Measurements from ENCODE around the gene KRTAP9-8.
"Not testable (repeated sequence)": the region's sequence is repeated elsewhere in the genome, so short reads cannot be mapped to it uniquely, and the experiment has no call there.

KRTAP9-8 gene

GRCh38 chr17:41215681-41216080, 22.1 kb upstream of the KRTAP9-8 start:
- no peak for DNase-seq (ENCODE audit: low read depth)
- no peak overlapping the region for H3K4me3 ChIP-seq (ENCODE audit: low read depth, low read length)
- TF ChIP-seq, protein P1, sequence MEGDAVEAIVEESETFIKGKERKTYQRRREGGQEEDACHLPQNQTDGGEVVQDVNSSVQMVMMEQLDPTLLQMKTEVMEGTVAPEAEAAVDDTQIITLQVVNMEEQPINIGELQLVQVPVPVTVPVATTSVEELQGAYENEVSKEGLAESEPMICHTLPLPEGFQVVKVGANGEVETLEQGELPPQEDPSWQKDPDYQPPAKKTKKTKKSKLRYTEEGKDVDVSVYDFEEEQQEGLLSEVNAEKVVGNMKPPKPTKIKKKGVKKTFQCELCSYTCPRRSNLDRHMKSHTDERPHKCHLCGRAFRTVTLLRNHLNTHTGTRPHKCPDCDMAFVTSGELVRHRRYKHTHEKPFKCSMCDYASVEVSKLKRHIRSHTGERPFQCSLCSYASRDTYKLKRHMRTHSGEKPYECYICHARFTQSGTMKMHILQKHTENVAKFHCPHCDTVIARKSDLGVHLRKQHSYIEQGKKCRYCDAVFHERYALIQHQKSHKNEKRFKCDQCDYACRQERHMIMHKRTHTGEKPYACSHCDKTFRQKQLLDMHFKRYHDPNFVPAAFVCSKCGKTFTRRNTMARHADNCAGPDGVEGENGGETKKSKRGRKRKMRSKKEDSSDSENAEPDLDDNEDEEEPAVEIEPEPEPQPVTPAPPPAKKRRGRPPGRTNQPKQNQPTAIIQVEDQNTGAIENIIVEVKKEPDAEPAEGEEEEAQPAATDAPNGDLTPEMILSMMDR (IDR thresholded peaks at IDR 0.05; ENCODE audit: low read depth, low read length, missing control alignments), result no peak

GRCh38 chr17:41223821-41224220, 14.0 kb upstream of the KRTAP9-8 start:
- no peak for DNase-seq (ENCODE audit: low read depth)
- TF ChIP-seq, protein P1 (IDR thresholded peaks at IDR 0.05; ENCODE audit: low read depth, low read length, missing control alignments), result no peak
- H3K4me3 ChIP-seq (ENCODE audit: low read depth, low read length), result no peak overlapping the region

DNA sequence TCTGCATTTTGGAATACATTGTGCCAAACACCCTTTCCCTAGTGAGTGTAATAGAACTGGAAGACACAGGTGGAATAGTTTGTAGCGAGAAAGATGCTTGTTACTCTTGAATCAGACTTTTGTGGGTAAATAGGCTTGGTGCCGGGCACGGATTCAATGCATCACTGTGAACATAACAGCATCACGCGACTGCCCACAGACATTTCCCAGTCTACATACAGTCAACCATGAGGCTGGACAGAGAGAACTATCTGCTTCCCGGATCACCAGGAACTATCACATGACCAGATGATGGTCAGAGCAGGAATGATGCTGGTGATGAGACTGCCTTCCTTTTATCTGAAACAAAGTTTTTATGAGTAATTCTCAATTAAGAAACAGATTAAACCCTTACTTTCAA, 11.7 kb upstream of the KRTAP9-8 start:
- DNase-seq (ENCODE audit: low read depth), result no peak
- TF ChIP-seq, protein P1 (IDR thresholded peaks at IDR 0.05; ENCODE audit: low read depth, low read length, missing control alignments), result no peak

GRCh38 chr17:41226598-41227095, 11.2 kb upstream of the KRTAP9-8 start, which contains the start of gene KRTAP9-2:
Gene KRTAP9-2, plus strand, starts transcription at chr17:41226648. Its CDS starts 7 bp downstream, at chr17:41226655.
- not testable (repeated sequence) for DNase-seq (ENCODE audit: low read depth); H3K4me3 ChIP-seq (ENCODE audit: low read depth, low read length)

More for the DNA sequence above, 11.7 kb upstream of the KRTAP9-8 start:
- H3K4me3 ChIP-seq (ENCODE audit: low read depth, low read length), result no peak overlapping the region

- TF ChIP-seq, protein P1 (IDR thresholded peaks at IDR 0.05; ENCODE audit: low read depth, low read length, missing control alignments), result no peak
- H3K4me3 ChIP-seq (ENCODE audit: low read depth, low read length), result no peak overlapping the region
- DNase-seq (ENCODE audit: low read depth), result no peak
These were observed 7.7 kb upstream of the KRTAP9-8 start for GRCh38 chr17:41230094-41230493.

DNA sequence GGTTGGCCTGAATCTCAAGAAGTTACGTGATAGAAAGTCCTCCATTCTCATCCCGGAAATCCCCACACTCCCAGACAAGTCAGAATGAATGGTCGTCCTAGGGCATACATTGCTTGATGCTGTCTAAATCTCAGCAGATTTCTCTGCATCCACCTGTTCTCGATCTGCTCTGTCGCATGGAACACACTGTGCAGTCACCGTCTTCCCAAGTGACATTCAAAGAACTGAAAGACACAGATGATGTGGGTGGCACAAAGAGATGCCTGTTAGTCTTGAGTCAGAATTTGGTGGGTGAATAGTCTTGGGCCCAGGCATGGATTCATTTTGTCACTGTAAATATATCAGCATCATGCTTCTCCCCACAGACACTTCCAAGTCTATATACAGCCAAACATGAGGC, 6.1 kb upstream of the KRTAP9-8 start:
- no peak overlapping the region for H3K4me3 ChIP-seq (ENCODE audit: low read depth, low read length)
- TF ChIP-seq, protein P1 (IDR thresholded peaks at IDR 0.05; ENCODE audit: low read depth, low read length, missing control alignments), result no peak
- DNase-seq (ENCODE audit: low read depth), result no peak

DNA sequence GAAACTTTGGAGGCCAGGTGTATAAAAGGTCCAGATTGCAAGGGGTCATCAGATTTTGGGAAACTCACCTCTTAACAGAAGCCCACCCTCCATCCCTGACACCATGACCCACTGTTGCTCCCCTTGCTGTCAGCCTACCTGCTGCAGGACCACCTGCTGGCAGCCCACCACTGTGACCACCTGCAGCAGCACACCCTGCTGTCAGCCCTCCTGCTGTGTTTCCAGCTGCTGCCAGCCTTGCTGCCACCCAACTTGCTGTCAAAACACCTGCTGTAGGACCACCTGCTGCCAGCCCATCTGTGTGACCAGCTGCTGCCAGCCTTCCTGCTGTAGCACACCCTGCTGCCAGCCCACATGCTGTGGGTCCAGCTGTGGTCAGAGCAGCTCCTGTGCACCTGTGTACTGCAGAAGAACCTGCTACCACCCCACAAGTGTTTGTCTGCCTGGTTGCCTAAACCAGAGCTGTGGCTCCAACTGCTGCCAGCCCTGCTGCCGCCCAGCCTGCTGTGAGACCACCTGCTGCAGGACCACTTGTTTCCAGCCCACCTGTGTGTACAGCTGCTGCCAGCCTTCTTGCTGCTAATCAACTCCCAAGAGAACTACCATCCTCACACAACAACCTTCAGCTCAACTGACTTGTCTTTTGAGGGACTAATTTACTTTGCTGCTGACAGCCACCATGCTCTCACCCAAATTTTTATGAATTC, 5.2 kb upstream of the KRTAP9-8 start, which contains the start of gene KRTAP9-3:
Gene KRTAP9-3, plus strand, starts transcription at position 51 of the 707 bp plus-strand sequence. Its CDS starts 53 bp downstream, at position 104.
- H3K4me3 ChIP-seq (ENCODE audit: low read depth, low read length); DNase-seq (ENCODE audit: low read depth): not testable (repeated sequence)

DNA sequence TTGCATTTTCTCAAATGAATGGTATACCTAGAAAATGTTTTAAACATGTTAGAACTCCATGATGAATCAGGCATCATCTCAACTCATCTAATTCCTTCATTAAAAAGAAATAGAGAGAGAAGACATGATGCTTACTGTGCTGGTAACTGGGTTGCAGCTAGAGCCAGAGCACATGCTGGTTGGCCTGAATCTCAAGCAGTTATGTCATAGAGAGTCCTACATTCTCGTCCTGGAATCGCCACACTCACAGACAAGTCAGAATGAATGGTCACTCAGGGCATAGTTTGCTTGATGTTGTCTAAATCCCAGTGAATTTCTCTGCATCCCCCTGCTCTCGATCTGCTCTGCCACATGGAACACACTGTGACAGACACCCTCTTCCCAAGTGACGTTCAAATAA, 683 bp upstream of the KRTAP9-8 start:
- not testable (repeated sequence) for H3K4me3 ChIP-seq (ENCODE audit: low read depth, low read length)

GRCh38 chr17:41246995-41247787, 9.4 kb downstream of the KRTAP9-8 start:
- H3K4me3 ChIP-seq (ENCODE audit: low read depth, low read length); DNase-seq (ENCODE audit: low read depth): not testable (repeated sequence)

More for the DNA sequence above, 683 bp upstream of the KRTAP9-8 start:
- not testable (repeated sequence) for DNase-seq (ENCODE audit: low read depth)

DNA sequence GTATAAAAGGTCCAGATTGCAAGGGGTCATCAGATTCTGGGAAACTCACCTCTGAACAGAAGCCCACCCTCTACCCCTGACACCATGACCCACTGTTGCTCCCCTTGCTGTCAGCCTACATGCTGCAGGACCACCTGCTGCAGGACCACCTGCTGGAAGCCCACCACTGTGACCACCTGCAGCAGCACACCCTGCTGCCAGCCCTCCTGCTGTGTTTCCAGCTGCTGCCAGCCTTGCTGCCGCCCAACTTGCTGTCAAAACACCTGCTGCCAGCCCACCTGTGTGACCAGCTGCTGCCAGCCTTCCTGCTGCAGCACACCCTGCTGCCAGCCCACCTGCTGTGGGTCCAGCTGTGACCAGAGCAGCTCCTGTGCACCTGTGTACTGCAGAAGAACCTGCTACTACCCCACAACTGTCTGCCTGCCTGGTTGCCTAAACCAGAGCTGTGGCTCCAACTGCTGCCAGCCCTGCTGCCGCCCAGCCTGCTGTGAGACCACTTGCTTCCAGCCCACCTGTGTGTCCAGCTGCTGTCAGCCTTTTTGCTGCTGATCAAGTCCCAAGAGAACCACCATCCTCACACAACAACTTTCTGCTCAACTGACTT, 11.9 kb downstream of the KRTAP9-8 start, which contains the start of gene KRTAP9-4:
Gene KRTAP9-4, plus strand, starts transcription at position 51 of the 604 bp plus-strand sequence. Its CDS starts 34 bp downstream, at position 85.
- not testable (repeated sequence) for DNase-seq (ENCODE audit: low read depth); H3K4me3 ChIP-seq (ENCODE audit: low read depth, low read length)
